MM.1S (cell line): ENCODE measurements around the gene EPB41L1.

Experiments
- CTCF ChIP-seq: fragments of 300-600 bp; sonication (generic); IDR thresholded peaks from 2 replicates; pipeline ENCODE4 v1.5.1; 2016; ENCODE audit warnings: antibody characterized with exemption, low read length, mixed read lengths
- EZH2 ChIP-seq: fragments of 300-600 bp; sonication (generic); optimal IDR thresholded peaks from 2 replicates; pipeline ENCODE3; 2017; ENCODE audit warnings: low read depth, mild to moderate bottlenecking, antibody characterized with exemption, low read length, mixed read lengths

GRCh38 chr20:36106606-36107005 is 47.9 kb upstream of the EPB41L1 start:
- TF ChIP-seq CTCF (no peak), EZH2 (no peak)
